CD4-positive, alpha-beta T cell treated with Interleukin-4 for 4 hours (primary cell): ENCODE results near the gene HIRA.
"Not testable (repeated sequence)": the region's sequence is repeated elsewhere in the genome, so short reads cannot be mapped to it uniquely, and the experiment has no call there.

Experiments used
- DNase-seq: peaks from one replicate; pipeline ENCODE4 v3.0.0-alpha.2; 2020

Gene HIRA

GRCh38 chr22:19354201-19354600 lies 77.3 kb downstream of the HIRA start:
- DNase-seq: no peak

GRCh38 chr22:19353363-19354131 lies 78.0 kb downstream of the HIRA start:
- no peak for DNase-seq

- DNase-seq: no peak
Measured at GRCh38 chr22:19352766-19353165, 78.8 kb downstream of the HIRA start.

GRCh38 chr22:19352217-19352616 lies 79.3 kb downstream of the HIRA start:
- DNase-seq: no peak

GRCh38 chr22:19351604-19352003 lies 79.9 kb downstream of the HIRA start:
- no peak for DNase-seq

GRCh38 chr22:19350947-19351346 lies 80.6 kb downstream of the HIRA start:
- no peak for DNase-seq

GRCh38 chr22:19350476-19350859 lies 81.1 kb downstream of the HIRA start:
- DNase-seq: no peak

- no peak for DNase-seq
Measured at GRCh38 chr22:19349778-19350475, 81.6 kb downstream of the HIRA start.

GRCh38 chr22:19346677-19347265 lies 84.8 kb downstream of the HIRA start:
- DNase-seq: no peak

GRCh38 chr22:19344420-19344819 lies 87.1 kb downstream of the HIRA start:
- no peak for DNase-seq

- DNase-seq: no peak
Measured at GRCh38 chr22:19343470-19343869, 88.1 kb downstream of the HIRA start.

- no peak for DNase-seq
Measured at GRCh38 chr22:19341500-19341899, 90.0 kb downstream of the HIRA start.

GRCh38 chr22:19337137-19337536 lies 94.4 kb downstream of the HIRA start:
- DNase-seq: no peak

- DNase-seq: no peak
Measured at GRCh38 chr22:19336133-19337075, 95.1 kb downstream of the HIRA start.

- DNase-seq: no peak
Measured at GRCh38 chr22:19331975-19332374, 99.6 kb downstream of the HIRA start.

GRCh38 chr22:19331474-19331873 lies 100.1 kb downstream of the HIRA start:
- DNase-seq: no peak

- no peak for DNase-seq
Measured at GRCh38 chr22:19330865-19331418, 100.6 kb downstream of the HIRA start.

GRCh38 chr22:19330205-19330604 lies 101.3 kb downstream of the HIRA start:
- DNase-seq: not testable (repeated sequence)

GRCh38 chr22:19329454-19329853 lies 102.1 kb downstream of the HIRA start:
- DNase-seq: no peak

GRCh38 chr22:19325296-19325948 lies 106.1 kb downstream of the HIRA start:
- DNase-seq: no peak

GRCh38 chr22:19323420-19323819 lies 108.1 kb downstream of the HIRA start:
- not testable (repeated sequence) for DNase-seq

- no peak for DNase-seq
Measured at GRCh38 chr22:19321757-19322156, 109.8 kb downstream of the HIRA start.
